GM21786 (cell line): ENCODE measurements around the gene TAP2.
A peak's percentile ranks its signal among the peaks of the same experiment; 100 is the strongest.
"Not testable (repeated sequence)": the region's sequence is repeated elsewhere in the genome, so short reads cannot be mapped to it uniquely, and the experiment has no call there.

Source experiments
- ATAC-seq: cut with Tn5 transposase; IDR thresholded peaks from one replicate; pipeline ENCODE4 v1.9.1; 2021; ENCODE audit not compliant: unreplicated experiment

TAP2 gene

GRCh38 chr6:32838114-32838958, at the start of gene TAP2:
Gene TAP2 (minus strand): TSS chr6:32838739. CDS start chr6:32838233, 506 bp downstream.
- peak; percentile 70 for ATAC-seq

GRCh38 chr6:32887616-32888015, 49.1 kb upstream of the TAP2 start:
- no peak for ATAC-seq

- ATAC-seq = no peak
Observed at GRCh38 chr6:32886681-32887383, 48.3 kb upstream of the TAP2 start.

- ATAC-seq = no peak
Observed at GRCh38 chr6:32885698-32886286, 47.3 kb upstream of the TAP2 start.

- ATAC-seq = no peak
Observed at GRCh38 chr6:32883789-32884188, 45.2 kb upstream of the TAP2 start.

GRCh38 chr6:32882879-32883250, 44.3 kb upstream of the TAP2 start:
- ATAC-seq = no peak

GRCh38 chr6:32880962-32881361, 42.4 kb upstream of the TAP2 start:
- ATAC-seq = not testable (repeated sequence)

GRCh38 chr6:32879691-32880090, 41.2 kb upstream of the TAP2 start:
- ATAC-seq = no peak

GRCh38 chr6:32876603-32877002, 38.1 kb upstream of the TAP2 start:
- no peak for ATAC-seq

- not testable (repeated sequence) for ATAC-seq
Observed at GRCh38 chr6:32873947-32874346, 35.4 kb upstream of the TAP2 start.

- ATAC-seq = no peak
Observed at GRCh38 chr6:32868257-32868788, 29.8 kb upstream of the TAP2 start.

- ATAC-seq = no peak
Observed at GRCh38 chr6:32867554-32868256, 29.2 kb upstream of the TAP2 start.

- no peak for ATAC-seq
Observed at GRCh38 chr6:32867022-32867477, 28.5 kb upstream of the TAP2 start.

- ATAC-seq = no peak
Observed at GRCh38 chr6:32865724-32866443, 27.3 kb upstream of the TAP2 start.

- no peak for ATAC-seq
Observed at GRCh38 chr6:32862725-32863124, 24.2 kb upstream of the TAP2 start.

GRCh38 chr6:32860674-32861073, 22.1 kb upstream of the TAP2 start:
- ATAC-seq = no peak

- ATAC-seq = no peak
Observed at GRCh38 chr6:32858194-32858593, 19.7 kb upstream of the TAP2 start.

GRCh38 chr6:32857156-32857891, 18.8 kb upstream of the TAP2 start:
- ATAC-seq = no peak

- ATAC-seq = no peak
Observed at GRCh38 chr6:32855467-32856174, 17.1 kb upstream of the TAP2 start.
